ENCODE results near the gene KIF4A. TPM values are rescaled to one million over a fixed set of nuclear protein-coding genes. Genes with fewer than 3 reads are reported as not detected.

KIF4A gene
- total and polyA plus RNA-seq, 10 of the 15 experiments (the other 5 are each of a cell fraction or from before 2014, with no cell fraction given): 10.8 to 28.8 (median 22.5) TPM

DNA sequence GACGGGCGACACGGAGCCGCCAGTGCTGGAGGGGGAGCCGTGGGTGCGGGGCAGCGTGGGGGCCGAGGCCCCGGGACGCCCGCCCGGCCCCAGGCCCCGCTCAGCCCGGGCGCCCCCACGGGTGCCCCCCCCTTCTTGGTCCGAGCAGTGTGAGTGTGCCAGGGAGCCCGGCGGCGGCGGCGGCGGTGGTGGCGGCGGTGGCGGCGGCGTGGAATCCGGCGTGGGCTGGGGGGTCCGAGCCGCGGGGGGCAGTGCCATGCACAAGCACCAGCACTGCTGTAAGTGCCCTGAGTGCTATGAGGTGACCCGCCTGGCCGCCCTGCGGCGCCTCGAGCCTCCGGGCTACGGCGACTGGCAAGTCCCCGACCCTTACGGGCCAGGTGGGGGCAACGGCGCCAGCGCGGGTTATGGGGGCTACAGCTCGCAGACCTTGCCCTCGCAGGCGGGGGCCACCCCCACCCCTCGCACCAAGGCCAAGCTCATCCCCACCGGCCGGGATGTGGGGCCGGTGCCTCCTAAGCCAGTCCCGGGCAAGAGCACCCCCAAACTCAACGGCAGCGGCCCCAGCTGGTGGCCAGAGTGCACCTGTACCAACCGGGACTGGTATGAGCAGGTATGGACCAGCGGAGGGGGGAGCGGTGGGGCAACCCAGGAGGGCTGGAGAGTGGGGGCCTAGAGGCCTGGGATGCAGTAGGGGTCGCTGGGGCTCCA lies 155.2 kb downstream of the KIF4A start (continued):
- TF ChIP-seq, protein P1, sequence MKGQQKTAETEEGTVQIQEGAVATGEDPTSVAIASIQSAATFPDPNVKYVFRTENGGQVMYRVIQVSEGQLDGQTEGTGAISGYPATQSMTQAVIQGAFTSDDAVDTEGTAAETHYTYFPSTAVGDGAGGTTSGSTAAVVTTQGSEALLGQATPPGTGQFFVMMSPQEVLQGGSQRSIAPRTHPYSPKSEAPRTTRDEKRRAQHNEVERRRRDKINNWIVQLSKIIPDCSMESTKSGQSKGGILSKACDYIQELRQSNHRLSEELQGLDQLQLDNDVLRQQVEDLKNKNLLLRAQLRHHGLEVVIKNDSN (IDR thresholded peaks at IDR 0.05; ENCODE audit: borderline replicate concordance, extremely low read length, insufficient read depth, low read depth, low read length): no peak
- no peak for TF ChIP-seq POLR2AphosphoS2 (IDR thresholded peaks at IDR 0.05; ENCODE audit: low read depth, low read length)
- TF ChIP-seq PAX5 (IDR thresholded peaks at IDR 0.05; ENCODE audit: borderline replicate concordance, low read depth, low read length): no peak
- no peak for TF ChIP-seq SREBF1 (IDR thresholded peaks at IDR 0.05; ENCODE audit: low read length)
- TF ChIP-seq ZNF217 (IDR thresholded peaks at IDR 0.05): no peak
- TF ChIP-seq CHD1 (IDR thresholded peaks at IDR 0.05; ENCODE audit: low read depth, low read length): no peak

DNA sequence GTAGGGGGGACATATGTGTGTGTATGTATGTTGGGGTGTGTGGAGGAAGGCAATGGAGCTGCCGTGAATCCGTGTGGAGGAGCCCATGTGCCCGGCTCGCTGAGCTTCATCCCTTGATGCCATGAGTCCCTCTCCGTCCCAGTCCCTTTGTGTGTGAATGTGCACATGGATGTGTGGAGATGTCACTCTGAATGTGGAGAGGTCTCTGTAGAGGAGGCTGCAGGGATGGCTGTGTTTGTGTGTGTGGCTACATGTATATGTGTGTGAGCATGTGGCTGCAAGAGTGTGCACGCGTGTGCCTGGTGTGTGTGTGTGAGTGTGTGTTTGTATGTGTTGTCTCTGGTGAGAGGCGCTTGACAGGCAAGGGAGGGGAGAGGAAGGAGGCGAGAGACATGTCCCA lies 156.0 kb downstream of the KIF4A start:
- DNase-seq (ENCODE audit: low read depth, low spot score) (no peak), ATAC-seq (no peak), FAIRE-seq (no peak)
- no peak overlapping the region for H3K27ac ChIP-seq (ENCODE audit: control insufficient read depth, insufficient read depth)
- H3K4me3 ChIP-seq: no peak overlapping the region
- 55% methylated on average over 9 of the region's 9 CpGs for WGBS (ENCODE audit: insufficient coverage, insufficient replicate concordance, low lambda C conversion rate, missing lambda C conversion rate)
- H3K9me3 ChIP-seq (replicated peaks; ENCODE audit: control insufficient read depth, insufficient read depth, low read length): no peaks in the 10 kb centered on the region
- in situ Hi-C loops (cut with MboI) (loop anchor here (25.0 kb wide), 1 partner anchor 409 kb away; the partner anchor contains the start of gene AWAT2), intact Hi-C loops (cut with micrococcal nuclease; ENCODE audit: unreplicated experiment) (loop anchor here (10.0 kb wide), 1 partner anchor 59 kb away; no protein-coding TSS in a partner anchor)
- ChIA-PET CTCF (no interaction called here), RAD21 (ENCODE audit: unreplicated experiment) (no interaction called here), SMC1A (ENCODE audit: uncharacterized antibody, unreplicated experiment) (no interaction called here), POLR2A (no interaction called here)
- H3K4me1 ChIP-seq (ENCODE audit: control insufficient read depth, insufficient read depth, low read length): no peaks in the 10 kb centered on the region
- no peak overlapping the region for H3K4me2 ChIP-seq (ENCODE audit: control insufficient read depth, insufficient read depth)
- peaks cover 0 to 3% of the 10 kb centered on the region in 2 experiments; a peak in 3 of 4 replicates for H3K27me3 ChIP-seq (replicated peaks in 1 of 2; ENCODE audit: control insufficient read depth in 2 of 2, insufficient read depth in 2 of 2, low read length in 1 of 2)
- no peaks in the 10 kb centered on the region for H4K20me1 ChIP-seq (ENCODE audit: control insufficient read depth, insufficient read depth)
- BruUV-seq (replicated peaks): no TSS peak
- H3K9ac ChIP-seq (ENCODE audit: control insufficient read depth, insufficient read depth, low read length): no peak overlapping the region
- no peak overlapping the region for H2AFZ ChIP-seq (ENCODE audit: control insufficient read depth, low read depth, low read length)
- no peaks in the 10 kb centered on the region for H3K36me3 ChIP-seq (ENCODE audit: control insufficient read depth in 2 of 2, insufficient read depth in 2 of 2, low read length in 1 of 2)
- no peaks in the 10 kb centered on the region for H3K79me2 ChIP-seq (ENCODE audit: control insufficient read depth, insufficient read depth, low read length)
- no peak for TF ChIP-seq POLR2A (IDR thresholded peaks at IDR 0.05; ENCODE audit: low read depth, low read length)
- TF ChIP-seq MYB (IDR thresholded peaks at IDR 0.05; ENCODE audit: borderline replicate concordance, low read depth, low read length): no peak
- no peak for TF ChIP-seq ETV6 (conservative IDR thresholded peaks at IDR 0.05 in 1 of 2, IDR thresholded peaks at IDR 0.05 in 1 of 2; ENCODE audit: borderline replicate concordance in 1 of 2, low read depth in 1 of 2)
- TF ChIP-seq, protein P2, sequence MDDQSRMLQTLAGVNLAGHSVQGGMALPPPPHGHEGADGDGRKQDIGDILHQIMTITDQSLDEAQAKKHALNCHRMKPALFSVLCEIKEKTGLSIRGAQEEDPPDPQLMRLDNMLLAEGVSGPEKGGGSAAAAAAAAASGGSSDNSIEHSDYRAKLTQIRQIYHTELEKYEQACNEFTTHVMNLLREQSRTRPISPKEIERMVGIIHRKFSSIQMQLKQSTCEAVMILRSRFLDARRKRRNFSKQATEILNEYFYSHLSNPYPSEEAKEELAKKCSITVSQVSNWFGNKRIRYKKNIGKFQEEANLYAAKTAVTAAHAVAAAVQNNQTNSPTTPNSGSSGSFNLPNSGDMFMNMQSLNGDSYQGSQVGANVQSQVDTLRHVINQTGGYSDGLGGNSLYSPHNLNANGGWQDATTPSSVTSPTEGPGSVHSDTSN (IDR thresholded peaks at IDR 0.05; ENCODE audit: insufficient replicate concordance, low read depth, low read length): no peak
- TF ChIP-seq, protein P3, sequence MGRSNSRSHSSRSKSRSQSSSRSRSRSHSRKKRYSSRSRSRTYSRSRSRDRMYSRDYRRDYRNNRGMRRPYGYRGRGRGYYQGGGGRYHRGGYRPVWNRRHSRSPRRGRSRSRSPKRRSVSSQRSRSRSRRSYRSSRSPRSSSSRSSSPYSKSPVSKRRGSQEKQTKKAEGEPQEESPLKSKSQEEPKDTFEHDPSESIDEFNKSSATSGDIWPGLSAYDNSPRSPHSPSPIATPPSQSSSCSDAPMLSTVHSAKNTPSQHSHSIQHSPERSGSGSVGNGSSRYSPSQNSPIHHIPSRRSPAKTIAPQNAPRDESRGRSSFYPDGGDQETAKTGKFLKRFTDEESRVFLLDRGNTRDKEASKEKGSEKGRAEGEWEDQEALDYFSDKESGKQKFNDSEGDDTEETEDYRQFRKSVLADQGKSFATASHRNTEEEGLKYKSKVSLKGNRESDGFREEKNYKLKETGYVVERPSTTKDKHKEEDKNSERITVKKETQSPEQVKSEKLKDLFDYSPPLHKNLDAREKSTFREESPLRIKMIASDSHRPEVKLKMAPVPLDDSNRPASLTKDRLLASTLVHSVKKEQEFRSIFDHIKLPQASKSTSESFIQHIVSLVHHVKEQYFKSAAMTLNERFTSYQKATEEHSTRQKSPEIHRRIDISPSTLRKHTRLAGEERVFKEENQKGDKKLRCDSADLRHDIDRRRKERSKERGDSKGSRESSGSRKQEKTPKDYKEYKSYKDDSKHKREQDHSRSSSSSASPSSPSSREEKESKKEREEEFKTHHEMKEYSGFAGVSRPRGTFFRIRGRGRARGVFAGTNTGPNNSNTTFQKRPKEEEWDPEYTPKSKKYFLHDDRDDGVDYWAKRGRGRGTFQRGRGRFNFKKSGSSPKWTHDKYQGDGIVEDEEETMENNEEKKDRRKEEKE (IDR thresholded peaks at IDR 0.05): no peak
- TF ChIP-seq CHD2 (IDR thresholded peaks at IDR 0.05; ENCODE audit: borderline replicate concordance, low read depth, low read length): no peak
- TF ChIP-seq ZNF622 (IDR thresholded peaks at IDR 0.05): no peak
- TF ChIP-seq CEBPB (IDR thresholded peaks at IDR 0.05; ENCODE audit: borderline replicate concordance in 1 of 2, low read depth in 2 of 2, low read length in 2 of 2): no peak
- TF ChIP-seq, protein P4, sequence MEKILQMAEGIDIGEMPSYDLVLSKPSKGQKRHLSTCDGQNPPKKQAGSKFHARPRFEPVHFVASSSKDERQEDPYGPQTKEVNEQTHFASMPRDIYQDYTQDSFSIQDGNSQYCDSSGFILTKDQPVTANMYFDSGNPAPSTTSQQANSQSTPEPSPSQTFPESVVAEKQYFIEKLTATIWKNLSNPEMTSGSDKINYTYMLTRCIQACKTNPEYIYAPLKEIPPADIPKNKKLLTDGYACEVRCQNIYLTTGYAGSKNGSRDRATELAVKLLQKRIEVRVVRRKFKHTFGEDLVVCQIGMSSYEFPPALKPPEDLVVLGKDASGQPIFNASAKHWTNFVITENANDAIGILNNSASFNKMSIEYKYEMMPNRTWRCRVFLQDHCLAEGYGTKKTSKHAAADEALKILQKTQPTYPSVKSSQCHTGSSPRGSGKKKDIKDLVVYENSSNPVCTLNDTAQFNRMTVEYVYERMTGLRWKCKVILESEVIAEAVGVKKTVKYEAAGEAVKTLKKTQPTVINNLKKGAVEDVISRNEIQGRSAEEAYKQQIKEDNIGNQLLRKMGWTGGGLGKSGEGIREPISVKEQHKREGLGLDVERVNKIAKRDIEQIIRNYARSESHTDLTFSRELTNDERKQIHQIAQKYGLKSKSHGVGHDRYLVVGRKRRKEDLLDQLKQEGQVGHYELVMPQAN (conservative IDR thresholded peaks at IDR 0.05): no peak
- TF ChIP-seq ZNF217 (IDR thresholded peaks at IDR 0.05): no peak
- TF ChIP-seq SREBF1 (IDR thresholded peaks at IDR 0.05; ENCODE audit: low read length): no peak

Measured in GM12878 (cell line).